Stimulated activated CD4-positive, alpha-beta T cell treated with anti-CD3 and anti-CD28 coated beads, Interleukin-15, amount 100 ng/mL, for 48 hours (primary cell): ENCODE results near the gene COA7.

Experiments
- DNase-seq, 2 donors: peaks; one replicate each; pipeline ENCODE4 v3.0.0-alpha.2; 2020; ENCODE audit warnings: low read depth in 2 of 2

The COA7 gene

DNA sequence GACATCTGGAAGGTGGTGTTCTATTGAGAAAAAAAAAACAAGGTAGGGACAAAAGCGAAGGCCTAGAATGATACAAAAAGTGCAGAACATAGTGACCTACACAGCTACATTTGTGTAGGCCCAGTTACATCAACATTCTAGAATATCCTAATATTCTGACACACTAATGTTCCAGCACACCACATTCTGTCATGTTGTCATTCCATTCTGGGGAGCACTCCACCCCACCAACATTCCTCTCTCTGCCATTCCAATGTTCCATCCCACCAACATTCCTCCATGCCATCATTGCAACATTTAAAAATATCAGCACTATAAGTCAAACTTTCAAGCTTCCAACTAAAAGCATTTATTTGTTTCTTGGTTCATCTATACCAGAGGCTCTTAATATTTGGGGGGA lies 28.5 kb downstream of the COA7 start:
- no peak for DNase-seq

- DNase-seq = no peak
These were observed 29.4 kb downstream of the COA7 start for GRCh38 chr1:52668711-52669110.

DNA sequence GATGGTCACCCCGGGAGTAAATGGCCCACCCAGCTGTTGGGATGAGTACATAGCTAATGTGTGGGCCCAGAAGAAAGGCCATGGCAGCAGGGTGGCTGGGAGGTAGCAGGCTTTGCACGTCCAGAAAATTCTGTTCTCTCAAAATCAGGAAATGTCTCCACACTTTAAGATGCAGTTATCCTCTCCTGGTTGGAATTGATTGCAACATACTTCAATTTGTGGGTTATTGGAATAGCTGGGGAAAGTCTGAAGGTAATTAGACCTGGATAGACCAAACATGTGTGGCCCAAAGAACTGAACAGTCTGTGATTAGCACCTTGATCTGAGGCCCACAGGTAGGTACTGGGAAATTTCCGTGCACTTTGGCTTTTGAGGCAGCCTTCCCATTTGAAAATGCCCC lies 30.2 kb downstream of the COA7 start:
- no peak for DNase-seq

- DNase-seq = no peak
These were observed 30.9 kb downstream of the COA7 start for GRCh38 chr1:52667290-52667689.

GRCh38 chr1:52665006-52665941 lies 32.9 kb downstream of the COA7 start:
- DNase-seq = no peak

DNA sequence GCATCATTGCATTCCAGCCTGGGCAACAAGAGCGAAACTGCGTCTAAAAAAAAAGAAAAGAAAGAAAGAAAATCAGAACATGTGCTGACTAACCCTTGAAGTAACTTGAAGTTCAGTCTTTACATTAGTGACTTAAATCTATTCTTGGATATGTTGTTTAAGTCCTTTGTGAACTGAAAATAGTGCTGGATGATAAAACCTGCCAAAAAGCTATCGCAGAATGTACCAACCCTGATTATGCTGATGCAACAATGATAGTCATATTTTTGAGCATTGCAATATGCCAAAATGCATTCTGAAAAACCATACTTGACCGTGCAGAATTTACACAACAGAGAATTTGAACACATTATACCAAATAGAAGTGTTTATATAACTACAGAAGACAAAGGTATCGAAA lies 34.4 kb downstream of the COA7 start:
- no peak for DNase-seq

GRCh38 chr1:52662645-52663313 lies 35.4 kb downstream of the COA7 start:
- no peak for DNase-seq

GRCh38 chr1:52660807-52661206 lies 37.3 kb downstream of the COA7 start:
- no peak for DNase-seq

DNA sequence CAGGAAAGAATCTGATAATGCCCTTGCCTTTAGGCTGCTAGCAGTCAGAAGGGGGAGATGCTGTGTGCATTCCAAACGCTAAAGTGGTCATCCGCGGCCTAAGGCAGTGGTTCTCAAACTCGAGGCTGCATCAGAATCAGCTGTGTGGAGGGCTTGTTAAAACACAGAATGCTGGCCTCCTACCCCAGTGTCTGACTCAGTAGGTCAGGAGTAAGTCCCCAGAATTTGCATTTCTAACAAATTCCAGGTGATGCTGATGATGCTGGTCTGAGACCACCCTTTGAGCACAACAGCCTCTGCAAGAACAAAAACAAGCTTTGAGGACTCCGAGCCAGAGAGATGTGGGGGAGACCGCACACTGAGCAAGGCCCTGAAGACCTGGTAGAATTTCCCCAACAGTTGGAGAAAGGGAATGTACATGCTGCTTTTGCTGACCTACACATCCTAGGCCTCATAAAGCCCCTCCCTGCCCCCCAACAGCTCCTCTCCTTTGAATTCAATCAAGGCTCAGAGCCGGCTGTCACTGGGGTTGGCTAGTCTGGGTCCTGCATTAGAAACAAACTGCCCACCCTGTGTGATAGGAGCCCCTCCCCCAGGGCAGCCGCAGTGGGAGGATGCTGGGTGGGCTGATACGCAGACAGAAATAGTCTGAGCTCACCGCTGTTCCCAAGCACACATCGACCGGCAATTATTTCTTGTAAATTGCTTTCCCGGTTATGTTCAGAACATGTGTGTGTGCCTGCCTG lies 38.1 kb downstream of the COA7 start:
- DNase-seq = no peak

GRCh38 chr1:52659356-52659755 lies 38.8 kb downstream of the COA7 start:
- DNase-seq = peak in 1 of 2 donors; percentile 32

DNA sequence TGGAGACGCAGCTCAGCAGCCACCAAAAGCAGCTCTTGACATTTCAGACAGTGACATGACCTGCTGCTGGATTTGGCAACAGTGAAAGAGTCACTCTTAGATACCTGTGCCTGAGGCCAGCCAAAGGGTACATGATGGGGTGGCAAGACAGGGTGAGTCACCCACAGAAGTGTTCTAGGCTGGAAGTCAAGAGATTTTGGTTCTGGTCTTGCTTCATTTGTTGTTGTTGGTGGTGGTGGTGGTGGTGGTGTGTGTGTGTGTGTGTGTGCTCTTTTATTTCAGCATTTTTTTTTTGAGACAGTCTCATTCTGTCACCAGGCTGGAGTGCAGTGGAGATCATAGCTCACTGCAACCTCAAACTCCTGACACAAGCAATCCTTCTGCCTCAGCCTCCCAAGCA lies 39.4 kb downstream of the COA7 start:
- DNase-seq = peak; percentile 30

GRCh38 chr1:52657702-52658101 lies 40.4 kb downstream of the COA7 start:
- no peak for DNase-seq

GRCh38 chr1:52654063-52654462 lies 44.1 kb downstream of the COA7 start:
- no peak for DNase-seq

- DNase-seq = no peak
These were observed 44.8 kb downstream of the COA7 start for GRCh38 chr1:52653207-52653849.

- no peak for DNase-seq
These were observed 46.2 kb downstream of the COA7 start for GRCh38 chr1:52651904-52652303.

DNA sequence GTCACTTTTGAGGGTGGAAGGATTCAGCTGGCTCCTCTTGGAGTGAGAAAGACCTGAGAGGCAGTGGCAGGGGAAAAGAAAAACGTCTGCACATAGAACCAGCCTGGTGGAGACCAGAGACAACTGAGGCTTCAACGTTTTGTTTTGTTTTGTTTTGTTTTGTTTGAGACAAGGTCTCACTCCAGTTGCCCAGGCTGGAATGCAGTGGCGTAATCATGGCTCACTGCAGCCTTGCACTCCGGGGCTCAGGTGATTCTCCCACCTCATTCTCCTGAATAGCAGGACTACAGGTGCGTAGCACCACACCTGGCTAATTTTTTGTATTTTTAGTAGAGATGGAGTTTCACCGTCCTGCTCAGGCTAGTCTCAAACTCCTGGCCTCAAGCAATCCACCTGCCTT lies 52.9 kb downstream of the COA7 start:
- DNase-seq = no peak

GRCh38 chr1:52641307-52641706 lies 56.8 kb downstream of the COA7 start:
- no peak for DNase-seq

DNA sequence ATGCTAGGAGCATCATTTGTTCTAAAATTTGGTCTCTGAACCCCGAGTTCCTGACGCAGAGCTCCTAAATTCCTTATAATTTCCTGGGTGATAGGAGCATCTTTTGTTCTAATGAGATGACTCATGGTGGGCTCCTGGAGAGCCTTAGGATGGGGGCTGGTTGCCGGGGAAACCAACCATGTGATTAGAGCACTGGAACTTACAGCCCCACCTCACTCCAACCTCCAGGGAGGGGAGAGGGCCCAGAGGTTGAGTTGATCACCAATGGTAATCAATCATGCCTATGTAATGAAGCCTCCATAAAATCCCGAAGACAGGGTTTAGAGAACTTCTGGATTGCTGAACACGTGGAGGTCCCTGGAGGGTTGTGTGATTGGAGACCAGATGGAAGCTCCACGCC lies 57.5 kb downstream of the COA7 start:
- no peak for DNase-seq

DNA sequence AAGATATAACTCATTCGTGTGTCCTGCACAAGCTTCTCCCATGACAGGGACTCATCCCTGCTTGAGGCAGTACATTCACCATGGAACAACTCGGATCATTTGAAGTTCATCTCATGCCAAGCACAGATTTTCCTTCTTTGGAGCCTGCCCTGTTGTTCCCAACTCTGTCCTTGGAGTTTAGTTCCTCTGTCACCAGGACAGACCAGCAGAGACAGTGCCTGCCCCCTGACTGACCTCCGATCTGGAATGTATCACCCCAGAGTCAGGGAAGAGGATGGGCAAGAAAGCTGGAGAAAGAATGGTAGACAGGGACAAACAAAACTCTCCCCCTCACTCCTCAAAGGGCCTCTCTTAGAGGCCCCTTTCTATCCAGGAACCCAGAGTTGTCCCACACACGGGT lies 60.2 kb downstream of the COA7 start:
- no peak for DNase-seq

DNA sequence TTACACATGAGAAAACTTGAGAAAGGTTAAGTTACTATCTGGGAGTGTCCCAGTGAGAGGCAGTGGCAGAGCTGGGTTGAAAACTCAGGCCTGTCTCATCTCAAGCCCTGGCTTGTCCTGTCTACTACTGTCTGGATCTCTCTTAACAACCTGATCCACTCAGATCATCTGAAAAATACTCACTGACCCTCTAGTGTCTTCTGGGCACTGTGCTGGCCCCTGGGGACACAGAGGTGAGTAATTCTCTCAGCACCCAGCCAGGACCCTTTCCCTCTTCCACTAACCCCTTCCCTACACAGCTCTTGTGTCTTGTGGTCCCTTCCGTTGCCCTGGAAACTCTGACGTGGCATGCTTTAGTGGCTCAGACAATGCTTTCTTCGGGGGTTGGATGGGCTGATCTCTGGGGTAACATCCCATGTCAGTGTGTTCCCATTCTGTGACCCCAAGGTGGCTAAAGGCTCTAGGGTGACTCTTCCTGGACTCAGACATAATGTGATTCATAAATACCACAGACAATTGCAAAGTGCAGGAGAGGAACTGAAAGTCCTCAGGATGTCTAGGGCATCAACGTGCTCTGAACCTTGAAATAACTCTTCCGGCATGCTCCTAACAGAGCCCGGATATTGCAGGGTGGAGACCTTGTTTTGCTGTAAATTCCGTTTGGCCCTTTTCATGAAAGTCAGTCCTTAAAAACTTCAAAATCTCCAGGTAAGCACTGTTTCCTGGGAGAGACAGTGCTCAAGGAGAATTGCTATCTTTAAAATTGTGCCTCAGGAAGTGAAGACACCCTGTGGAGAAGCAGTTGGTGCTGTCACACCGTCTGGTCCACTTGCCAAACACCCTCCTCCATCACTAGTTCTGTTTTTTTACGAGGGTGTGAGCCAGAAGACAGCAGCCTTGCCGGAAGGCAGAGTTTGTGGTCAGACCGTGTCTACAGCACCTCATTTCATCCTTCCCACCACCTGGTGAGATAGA lies 61.1 kb downstream of the COA7 start:
- DNase-seq = peak in 1 of 2 donors; percentile 57
